Activated gamma-delta T cell treated with Interleukin-2 at 50 U/mL for 16 hours (primary cell): ENCODE data around the gene MTSS2.

Source experiments
- DNase-seq: peaks from one replicate; pipeline ENCODE4 v3.0.0-alpha.2; 2020

The MTSS2 gene

GRCh38 chr16:70714581-70715054, 28.8 kb upstream of the MTSS2 start:
- no peak for DNase-seq

DNA sequence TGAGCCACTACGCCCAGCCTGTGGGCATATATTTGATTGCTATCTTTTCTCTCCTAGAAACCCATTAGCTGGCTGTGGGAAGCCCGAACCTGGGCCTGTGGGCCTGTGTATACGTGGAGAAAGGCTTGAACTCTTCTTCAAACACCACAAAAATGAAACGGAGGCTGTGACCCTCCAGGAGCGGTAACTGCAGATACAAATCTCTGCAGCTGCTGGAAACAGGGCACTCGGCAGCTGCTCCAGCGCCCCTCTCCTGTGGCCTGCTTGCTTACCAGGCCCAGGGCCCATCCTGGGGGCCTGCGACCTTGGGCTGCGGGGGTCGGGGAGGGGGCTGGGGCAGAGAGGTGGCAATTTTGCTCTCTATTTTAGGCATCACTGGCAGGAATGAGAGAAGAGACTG, 28.0 kb upstream of the MTSS2 start:
- DNase-seq = no peak

- DNase-seq = no peak
Observed at GRCh38 chr16:70713342-70713741, 27.5 kb upstream of the MTSS2 start.

DNA sequence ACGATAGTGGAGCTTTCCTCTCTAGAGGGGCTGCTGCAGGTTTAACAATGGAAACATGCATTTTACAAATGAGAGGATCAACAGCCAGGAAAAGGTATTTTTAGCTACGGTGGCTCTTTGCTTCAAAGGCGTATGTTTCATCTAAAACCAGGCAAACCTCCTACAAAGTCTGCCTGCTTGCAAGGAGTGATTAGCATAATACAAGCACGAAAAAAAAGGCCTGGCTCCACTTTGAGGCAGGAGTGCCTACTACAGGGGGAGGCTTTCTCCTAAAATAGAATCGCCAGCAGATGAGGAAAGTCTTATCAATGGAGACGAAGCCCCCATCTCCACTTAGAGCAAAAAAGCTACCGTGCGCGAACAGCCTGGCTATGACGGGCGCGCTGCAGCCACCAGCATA, 27.1 kb upstream of the MTSS2 start:
- no peak for DNase-seq

- no peak for DNase-seq
Observed at GRCh38 chr16:70712359-70712758, 26.5 kb upstream of the MTSS2 start.

DNA sequence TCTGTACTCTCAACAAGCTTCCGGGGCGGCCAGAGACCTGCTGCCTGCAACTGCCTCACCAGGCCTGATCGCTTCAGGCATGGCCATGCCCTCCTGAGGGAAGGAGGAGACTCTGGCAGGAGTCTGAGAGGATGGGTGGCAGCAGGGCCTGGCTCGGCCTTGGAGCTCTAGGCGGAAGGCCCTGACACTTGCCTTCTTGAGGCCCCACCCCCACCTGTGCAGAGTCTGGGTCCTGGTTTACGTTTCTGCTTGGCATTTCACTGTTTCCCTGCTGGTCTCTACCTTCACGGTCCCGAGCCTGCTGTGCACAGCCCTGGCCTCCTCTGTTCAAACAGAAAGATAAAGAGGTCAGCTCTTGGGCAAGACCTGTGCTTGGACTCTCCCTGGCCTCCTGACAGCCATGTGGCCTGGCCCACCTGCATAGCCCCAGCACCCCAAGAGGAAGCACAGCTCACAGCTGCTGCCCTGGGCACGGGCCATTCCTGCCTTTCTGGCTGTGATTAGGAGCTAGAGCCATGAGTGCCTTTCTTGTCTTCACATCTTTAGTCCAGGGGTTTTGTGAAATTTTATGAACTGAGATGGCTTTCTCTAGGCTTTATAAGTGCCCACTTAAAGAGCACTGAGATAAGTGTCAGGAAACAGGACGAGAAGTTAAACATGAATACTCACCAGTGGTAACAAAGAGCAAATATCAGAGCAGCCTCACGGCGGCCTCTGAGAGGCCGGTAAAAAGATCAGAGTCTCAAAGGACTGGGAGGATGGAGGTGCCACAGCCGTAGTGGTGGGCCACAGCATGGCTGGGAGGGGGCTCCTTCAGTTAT, 25.6 kb upstream of the MTSS2 start:
- DNase-seq = no peak

GRCh38 chr16:70710422-70711210, 24.8 kb upstream of the MTSS2 start:
- no peak for DNase-seq

GRCh38 chr16:70709942-70710341, 24.1 kb upstream of the MTSS2 start:
- no peak for DNase-seq

DNA sequence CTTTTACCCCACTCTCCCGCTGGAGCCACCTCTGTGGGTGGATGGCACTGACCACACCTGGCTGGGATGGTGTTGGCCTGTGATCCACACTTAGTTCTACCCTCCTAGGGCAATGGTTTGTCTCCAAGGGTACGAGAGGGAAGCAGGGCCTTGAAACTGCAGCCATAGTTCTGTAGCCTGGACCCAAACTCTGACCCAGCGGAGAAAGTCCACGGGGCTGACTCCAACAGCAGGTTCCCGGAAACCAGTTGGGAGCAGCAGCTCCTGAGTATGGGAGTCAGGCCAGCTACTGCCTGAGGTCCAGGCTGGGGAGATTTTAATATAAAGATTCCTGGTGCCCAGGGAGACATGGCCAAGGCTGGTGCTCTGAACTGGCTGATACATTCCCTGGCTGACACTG, 23.6 kb upstream of the MTSS2 start:
- DNase-seq = no peak

- no peak for DNase-seq
Observed at GRCh38 chr16:70708366-70709246, 22.8 kb upstream of the MTSS2 start.

DNA sequence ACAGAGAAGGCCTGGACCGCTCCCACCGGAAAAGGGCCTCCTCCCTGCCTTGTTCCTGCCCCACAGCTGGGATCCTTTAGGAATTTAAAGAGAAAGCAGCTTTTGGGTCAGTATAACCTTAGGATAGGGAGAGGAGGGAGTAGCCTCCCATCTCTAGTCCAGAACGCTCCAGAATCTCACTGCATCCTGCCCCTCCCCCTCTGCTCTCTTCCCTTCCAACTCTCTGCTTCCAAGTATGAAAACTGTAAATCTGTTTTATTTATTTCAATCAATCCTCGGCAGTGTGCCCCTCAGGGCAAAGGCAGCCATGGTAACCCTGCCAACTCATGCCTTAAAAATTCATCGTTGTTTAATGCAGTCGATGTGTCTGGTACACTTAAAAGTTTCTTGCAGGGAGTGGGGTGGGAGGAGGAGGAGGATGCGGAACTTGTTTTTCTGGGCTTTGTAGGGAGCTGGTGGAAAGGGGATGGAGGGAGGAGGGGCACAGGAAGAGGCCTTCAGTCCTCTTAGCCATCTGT, 21.2 kb upstream of the MTSS2 start:
- no peak for DNase-seq

DNA sequence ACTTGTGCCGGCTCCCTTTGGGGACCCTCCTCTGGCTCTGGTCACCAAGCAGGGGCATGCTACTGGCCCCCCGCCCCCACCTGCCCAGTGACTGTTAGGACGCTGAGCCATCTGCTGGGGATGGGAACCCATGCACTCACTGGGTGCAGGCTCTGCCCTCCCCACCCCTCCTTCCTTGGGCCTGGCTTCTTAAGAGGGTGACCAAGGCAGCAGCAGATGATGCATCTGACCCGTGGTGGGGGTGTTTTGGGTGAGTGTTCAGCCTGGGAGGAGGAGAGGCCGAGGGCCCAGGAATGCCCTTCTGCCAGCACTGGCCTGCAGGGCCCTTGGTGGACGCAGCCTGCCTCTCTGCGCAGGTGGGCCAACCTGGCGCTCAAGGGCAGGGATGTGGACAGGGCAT, 19.2 kb upstream of the MTSS2 start:
- DNase-seq = no peak

- no peak for DNase-seq
Observed at GRCh38 chr16:70704586-70704985, 18.7 kb upstream of the MTSS2 start.

- DNase-seq = no peak
Observed at GRCh38 chr16:70703835-70704381, 18.1 kb upstream of the MTSS2 start.

DNA sequence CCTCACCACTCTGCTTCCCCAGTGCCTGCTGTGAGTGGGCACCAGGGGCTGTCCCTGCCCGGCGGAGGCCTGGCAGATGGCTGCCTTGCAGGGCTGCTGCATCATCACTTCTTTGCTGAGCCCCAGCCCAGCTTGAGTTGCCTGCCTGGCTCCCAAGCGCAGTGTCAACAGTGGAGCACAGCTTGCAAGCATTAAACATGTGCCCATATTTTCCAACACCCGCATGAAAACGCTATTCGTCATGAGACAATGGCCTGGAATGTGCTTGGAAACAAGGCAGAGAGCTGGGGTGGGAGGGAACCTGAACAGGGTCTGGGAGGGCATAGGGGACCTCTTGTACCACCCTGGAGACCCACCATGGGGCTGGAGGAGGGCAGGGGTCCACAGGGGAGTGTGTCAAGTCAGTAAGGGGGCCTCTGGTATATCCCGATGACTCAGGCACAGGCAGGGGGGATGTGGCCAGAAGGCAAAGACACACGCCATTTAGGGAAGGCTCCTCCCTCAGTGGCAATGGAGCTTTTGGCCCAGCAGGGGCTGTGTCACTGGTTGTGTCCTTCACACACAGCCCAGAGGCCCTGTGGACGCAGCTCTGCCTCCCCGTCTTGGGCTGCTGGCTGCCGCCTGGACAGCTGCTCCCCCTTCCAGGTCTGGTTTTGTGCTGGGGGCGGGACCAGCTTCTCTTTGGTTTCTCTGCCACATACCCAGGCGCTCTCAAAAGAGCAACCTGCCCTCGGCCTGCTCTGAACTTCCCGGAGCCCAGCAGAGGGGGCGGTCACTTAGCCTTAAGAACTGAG, 17.4 kb upstream of the MTSS2 start:
- DNase-seq = no peak

- no peak for DNase-seq
Observed at GRCh38 chr16:70702624-70703023, 16.8 kb upstream of the MTSS2 start.

DNA sequence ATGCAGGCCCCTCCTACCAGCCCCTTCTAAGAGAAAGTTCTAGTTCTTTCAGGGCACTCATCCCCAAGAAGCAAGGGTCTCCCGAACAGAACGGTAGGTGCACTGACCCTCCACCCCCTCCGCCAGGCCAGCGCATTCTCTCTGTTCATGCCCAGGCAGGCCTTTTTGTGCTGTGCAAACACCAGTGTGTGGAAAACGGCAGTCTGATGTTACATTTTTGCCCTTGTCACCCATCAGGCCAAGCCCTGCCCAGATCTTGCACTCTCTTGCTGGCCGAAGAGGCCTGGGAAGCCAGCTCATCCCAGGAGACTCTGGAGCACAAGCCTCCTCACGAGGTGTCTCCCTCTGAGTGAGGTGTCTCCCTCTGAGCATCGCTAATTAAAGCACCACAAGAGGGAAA, 16.1 kb upstream of the MTSS2 start:
- DNase-seq = no peak

DNA sequence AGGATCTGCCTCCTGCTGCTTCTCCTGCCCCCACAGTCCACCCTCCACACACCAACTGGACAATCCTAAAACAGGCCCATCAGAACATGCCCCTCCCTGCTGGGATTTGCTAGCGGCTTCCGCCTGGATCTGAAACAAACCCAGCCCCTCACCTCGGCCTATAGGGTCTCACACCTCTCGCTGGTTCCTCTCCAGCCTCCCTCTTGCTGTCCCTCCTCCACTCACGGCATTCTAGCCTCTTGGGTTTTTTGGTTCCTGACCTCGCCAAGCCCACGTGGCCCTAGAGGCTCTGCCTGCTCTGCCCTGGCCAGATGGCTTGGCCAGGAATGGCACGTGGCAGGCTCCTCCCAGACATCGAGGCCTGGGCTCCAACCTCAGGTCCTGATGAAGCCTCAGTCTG, 15.7 kb upstream of the MTSS2 start:
- DNase-seq = no peak

- no peak for DNase-seq
Observed at GRCh38 chr16:70701036-70701435, 15.2 kb upstream of the MTSS2 start.

DNA sequence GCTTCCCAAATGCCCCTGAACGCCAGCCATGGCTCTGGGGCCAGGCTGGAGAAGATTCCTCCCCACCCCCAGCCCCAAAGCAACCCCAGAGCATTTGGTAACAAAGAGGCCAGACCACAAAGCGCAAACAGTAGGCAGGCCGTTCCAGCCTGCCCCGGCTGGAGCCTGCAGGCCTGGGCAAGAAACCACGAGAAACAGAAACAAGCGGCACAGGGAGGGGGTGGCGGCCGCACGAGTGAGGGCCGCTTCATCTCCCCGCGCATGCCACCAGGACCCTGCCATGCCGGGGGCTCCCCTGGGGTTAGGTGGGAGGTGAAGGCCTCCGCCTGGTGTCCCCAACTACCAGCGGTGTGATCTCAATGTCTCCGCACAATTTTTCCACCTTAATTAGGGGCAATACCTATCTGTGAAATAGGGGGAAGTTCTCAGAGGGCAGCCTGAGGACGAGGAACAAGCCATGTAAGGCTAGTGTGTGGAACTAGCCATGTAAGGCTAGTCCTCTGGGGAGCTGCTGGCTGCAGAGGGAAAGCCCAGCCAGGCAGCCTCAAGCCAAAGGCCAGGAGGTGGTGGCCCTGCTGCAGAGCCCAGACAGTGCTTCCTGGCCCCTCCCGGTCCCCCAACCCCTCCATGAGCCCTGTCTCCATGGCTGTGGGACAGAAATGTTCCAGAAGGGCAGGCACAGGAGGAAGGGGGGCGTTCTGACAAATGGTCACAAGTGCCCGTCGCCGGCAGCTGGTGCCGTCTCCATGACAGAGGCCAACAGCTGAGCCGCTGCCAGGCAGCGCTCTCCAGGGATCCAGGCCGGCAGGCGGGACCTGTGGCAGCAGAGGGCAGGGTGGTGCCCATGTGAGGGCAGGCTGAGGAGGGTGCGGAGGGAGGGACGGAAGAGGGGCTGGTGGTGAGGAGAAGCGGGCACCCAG, 14.5 kb upstream of the MTSS2 start:
- DNase-seq = no peak

GRCh38 chr16:70699696-70700095, 13.8 kb upstream of the MTSS2 start:
- DNase-seq = no peak
